Upper lobe of left lung (tissue), 6 donors: Measurements from ENCODE around the gene NACC1. TPM values are rescaled to one million over a fixed set of nuclear protein-coding genes. Genes with fewer than 3 reads are reported as not detected.

ENCODE experiments used
- ATAC-seq, 2 donors: fragments of 200-7000 bp; cut with Tn5 transposase; one replicate each; pipeline ENCODE4 v1.9.1; 2022; ENCODE audit warnings: mild to moderate bottlenecking in 2 of 2, moderate library complexity in 2 of 2; ENCODE audit not compliant: low FRiP score in 2 of 2
- DNase-seq, 2 donors: peaks; one replicate each; pipeline ENCODE4 v3.0.0-alpha.2; 2019 to 2020
- H3K27ac ChIP-seq, 4 donors: fragments of 200-600 bp; sonication (generic); one replicate each; pipeline ENCODE4 v1.5.1; 2016 to 2019
- H3K27me3 ChIP-seq, 4 donors: fragments of 200-600 bp; sonication (generic); one replicate each; pipeline ENCODE4 v1.5.1; 2017 to 2019
- H3K36me3 ChIP-seq, 4 donors: fragments of 200-600 bp; sonication (generic); one replicate each; pipeline ENCODE4 v1.5.1; 2016 to 2019
- H3K4me1 ChIP-seq, 4 donors: fragments of 200-600 bp; sonication (generic); one replicate each; pipeline ENCODE4 v1.5.1; 2018 to 2019
- H3K4me3 ChIP-seq, 4 donors: fragments of 200-600 bp; sonication (generic); one replicate each; pipeline ENCODE4 v1.5.1; 2017 to 2019; ENCODE audit warnings: mild to moderate bottlenecking in 2 of 4, moderate library complexity in 1 of 4
- H3K9me3 ChIP-seq, 4 donors: fragments of 200-600 bp; sonication (generic); one replicate each; pipeline ENCODE4 v1.5.1; 2018 to 2019
- CTCF ChIP-seq, 6 experiments: fragments of 450-650 bp in 4 of 6; fragments of 200-600 bp in 2 of 6; sonication (generic) in 2 of 6; IDR thresholded peaks; one replicate each; pipeline ENCODE4 v1.5.1; 2016 to 2019; ENCODE audit warnings: antibody characterized with exemption in 6 of 6
- EP300 ChIP-seq, 4 donors: sonication (generic); formaldehyde crosslinking; IDR thresholded peaks; one replicate each; pipeline ENCODE4 v1.5.1; 2017; ENCODE audit warnings: antibody characterized with exemption in 4 of 4, control low read depth in 2 of 4
- POLR2A ChIP-seq, 4 donors: fragments of 450-650 bp; IDR thresholded peaks; one replicate each; pipeline ENCODE4 v1.5.1; 2016 to 2017; ENCODE audit warnings: antibody characterized with exemption in 4 of 4, mild to moderate bottlenecking in 2 of 4
- POLR2AphosphoS5 ChIP-seq, 2 donors: sonication (generic); formaldehyde crosslinking; IDR thresholded peaks; one replicate each; pipeline ENCODE4 v1.5.1; 2017; ENCODE audit warnings: antibody characterized with exemption in 2 of 2
- WGBS, 2 donors: methylation state at CpG; one replicate each; pipeline ENCODE4 v1.1.5; 2017 to 2018; 5-methylcytosine and 5-hydroxymethylcytosine counted together
- total RNA-seq, 6 donors: library from RNA; depleted of rRNA in 4 of 6; stranded (reverse); fragments of >200 nt in 4 of 6; gene quantifications; one replicate each; pipeline versions ENCODE4 v1.1.0 to v1.2.1, GENCODE V29; 2016 to 2021
- donor health status: DM: no; HTN: no; CAD: no; lungs with moderate emphysema.
- donor health status: DM: no; HTN: yes; CAD: no; lungs with severe emphysema.

The NACC1 gene
- total RNA-seq, 6 donors from 2014 or later, result 22.0 to 96.1 (median 55.7) TPM

DNA sequence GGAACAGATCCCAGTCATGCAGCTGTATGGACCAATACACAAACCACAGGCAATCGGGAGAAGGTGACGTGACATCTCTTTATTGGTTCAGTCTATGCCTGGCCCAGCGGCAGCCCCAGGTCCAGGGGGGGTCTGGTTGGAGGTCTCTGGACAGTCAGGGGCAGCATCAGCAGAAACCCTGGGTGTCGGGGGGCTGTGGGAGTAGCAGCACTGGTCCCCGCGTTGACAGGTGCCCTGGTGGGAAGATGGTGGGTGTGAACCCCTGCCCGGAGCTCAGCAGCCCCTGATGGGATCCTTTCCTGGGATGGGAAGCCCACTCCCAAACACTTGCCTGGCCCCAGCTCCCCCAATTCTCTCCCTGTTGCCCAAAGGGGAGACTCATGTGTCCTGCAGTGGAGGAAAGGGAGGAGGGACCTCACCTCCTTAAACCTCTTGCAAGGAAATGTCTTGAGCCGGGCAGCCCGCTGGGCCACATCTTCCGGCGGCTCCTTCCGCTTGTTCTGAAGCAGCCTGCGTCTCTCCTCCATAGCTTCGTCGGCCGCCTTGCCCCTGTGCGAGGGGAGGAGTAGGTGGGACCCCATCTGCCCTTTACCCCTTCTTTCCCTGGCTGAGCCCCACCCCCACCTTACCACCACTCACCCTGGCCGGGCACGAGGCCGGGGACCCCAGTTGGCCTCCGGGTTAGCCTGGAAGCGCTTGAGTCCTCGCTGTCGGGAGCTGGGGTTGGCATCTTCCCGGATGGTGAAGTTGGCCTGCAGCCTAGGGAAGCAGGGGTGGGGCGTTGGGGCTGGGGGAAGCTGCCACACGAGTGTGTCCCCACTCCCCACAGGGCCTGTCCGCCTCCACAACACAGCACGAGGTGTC lies 13.0 kb upstream of the NACC1 start:
- TF ChIP-seq POLR2AphosphoS5 (IDR thresholded peaks at IDR 0.05) (no peak), CTCF (IDR thresholded peaks at IDR 0.05) (peak in 1 of 6 experiments; percentile 6)
- no peaks in the 10 kb centered on the region for H3K27me3 ChIP-seq
- ATAC-seq (peak; percentile 1 to 4), DNase-seq (peak; percentile 44 to 78)
- peaks cover 0 to 19% (median 12%) of the 10 kb centered on the region in 4 donors for H3K36me3 ChIP-seq
- no peaks in the 10 kb centered on the region for H3K9me3 ChIP-seq
- 40 to 60% methylated on average over 18 to 29 of the region's 29 CpGs for WGBS, 2 donors
- H3K4me1 ChIP-seq, result peaks cover 35 to 61% (median 49%) of the 10 kb centered on the region in 4 donors
- H3K27ac ChIP-seq, result peak overlapping the region; percentile 92 to 98 (median 95)
- H3K4me3 ChIP-seq, result peak overlapping the region in 3 of 4 donors; percentile 35 to 50 (median 40)

- H3K4me3 ChIP-seq, result no peak overlapping the region
- TF ChIP-seq CTCF (IDR thresholded peaks at IDR 0.05), result no peak
- no peaks in the 10 kb centered on the region for H3K9me3 ChIP-seq
- peaks cover 2 to 16% (median 7%) of the 10 kb centered on the region in 4 donors for H3K4me1 ChIP-seq
- DNase-seq (no peak), ATAC-seq (no peak)
- no peaks in the 10 kb centered on the region for H3K27me3 ChIP-seq
- WGBS, 2 donors, result 94 to 95% methylated on average over 13 to 30 of the region's 30 CpGs
- no peak overlapping the region for H3K27ac ChIP-seq
- H3K36me3 ChIP-seq, result peaks cover 4 to 45% (median 25%) of the 10 kb centered on the region in 4 donors
These were observed 8.5 kb upstream of the NACC1 start for GRCh38 chr19:13109361-13110098.

GRCh38 chr19:13110099-13110610 lies 7.9 kb upstream of the NACC1 start:
- Histone ChIP-seq H3K27me3 (no peaks in the 10 kb centered on the region), H3K4me3 (no peak overlapping the region), H3K4me1 (peaks cover 0 to 14% (median 3%) of the 10 kb centered on the region in 4 donors), H3K36me3 (peaks cover 4 to 50% (median 28%) of the 10 kb centered on the region in 4 donors), H3K27ac (no peak overlapping the region), H3K9me3 (no peaks in the 10 kb centered on the region)
- ATAC-seq, result no peak
- no peak for TF ChIP-seq EP300 (IDR thresholded peaks at IDR 0.05)
- no peak for TF ChIP-seq CTCF (IDR thresholded peaks at IDR 0.05)
- TF ChIP-seq POLR2A (IDR thresholded peaks at IDR 0.05), result no peak
- TF ChIP-seq POLR2AphosphoS5 (IDR thresholded peaks at IDR 0.05), result no peak
- DNase-seq, result no peak
- 90 to 97% methylated on average over 6 to 15 of the region's 15 CpGs for WGBS, 2 donors

DNA sequence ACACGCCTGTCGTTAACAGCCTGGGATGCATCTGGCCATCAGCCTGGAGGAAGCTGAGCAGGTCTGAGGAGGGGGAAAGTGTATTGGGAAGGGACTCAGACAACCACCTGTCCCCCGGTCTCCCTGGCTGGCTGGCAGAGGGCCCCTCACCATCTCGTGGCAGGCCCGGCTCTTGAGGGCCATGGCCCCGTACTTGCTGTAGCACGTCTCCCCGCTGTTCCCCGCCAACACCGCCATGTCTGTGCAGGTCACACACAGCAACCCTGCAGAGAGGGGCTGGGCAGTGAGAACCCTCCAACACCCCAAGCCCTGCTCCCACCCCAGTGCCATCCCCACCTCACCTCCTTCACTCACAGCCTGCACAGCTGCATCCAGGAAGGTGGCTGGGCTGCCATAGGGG lies 5.5 kb upstream of the NACC1 start:
- TF ChIP-seq POLR2AphosphoS5 (IDR thresholded peaks at IDR 0.05), result no peak
- no peak for TF ChIP-seq CTCF (IDR thresholded peaks at IDR 0.05)
- no peak for TF ChIP-seq POLR2A (IDR thresholded peaks at IDR 0.05)
- no peak for TF ChIP-seq EP300 (IDR thresholded peaks at IDR 0.05)
- peaks cover 17 to 24% (median 18%) of the 10 kb centered on the region in 4 donors for H3K4me1 ChIP-seq
- ATAC-seq (no peak), DNase-seq (no peak)
- no peaks in the 10 kb centered on the region for H3K27me3 ChIP-seq
- 96 to 97% methylated on average over 2 to 10 of the region's 10 CpGs for WGBS, 2 donors
- no peak overlapping the region for H3K4me3 ChIP-seq
- H3K9me3 ChIP-seq, result no peaks in the 10 kb centered on the region
- H3K36me3 ChIP-seq, result peaks cover 4 to 47% (median 28%) of the 10 kb centered on the region in 4 donors
- H3K27ac ChIP-seq, result no peak overlapping the region
